OCI-LY3 (cell line): ENCODE results near the gene MGAT4A.

Experiments
- CTCF ChIP-seq: fragments of 200-600, 300-600 bp; sonication (generic); IDR thresholded peaks from 2 replicates; pipeline ENCODE4 v1.5.1; 2014; ENCODE audit warnings: antibody characterized with exemption, low read length, low read depth
- EZH2phosphoT487 ChIP-seq: fragments of 200-600 bp; shearing (Covaris generic); IDR thresholded peaks from 2 replicates; pipeline ENCODE4 v1.6.1; 2018; ENCODE audit warnings: antibody characterized with exemption, mixed run types, low read depth

GRCh38 chr2:98768384-98769113, 37.6 kb upstream of the MGAT4A start:
- TF ChIP-seq CTCF (no peak), EZH2phosphoT487 (no peak)
